ENCODE data around the gene XYLT1. TPM values are rescaled to one million over a fixed set of nuclear protein-coding genes. Genes with fewer than 3 reads are reported as not detected.
A peak's percentile ranks its signal among the peaks of the same experiment; 100 is the strongest.

The XYLT1 gene
- total and polyA plus RNA-seq, 2 of the 4 experiments (the other 2 are of a cell fraction) = 9.0 to 12.7 TPM

DNA sequence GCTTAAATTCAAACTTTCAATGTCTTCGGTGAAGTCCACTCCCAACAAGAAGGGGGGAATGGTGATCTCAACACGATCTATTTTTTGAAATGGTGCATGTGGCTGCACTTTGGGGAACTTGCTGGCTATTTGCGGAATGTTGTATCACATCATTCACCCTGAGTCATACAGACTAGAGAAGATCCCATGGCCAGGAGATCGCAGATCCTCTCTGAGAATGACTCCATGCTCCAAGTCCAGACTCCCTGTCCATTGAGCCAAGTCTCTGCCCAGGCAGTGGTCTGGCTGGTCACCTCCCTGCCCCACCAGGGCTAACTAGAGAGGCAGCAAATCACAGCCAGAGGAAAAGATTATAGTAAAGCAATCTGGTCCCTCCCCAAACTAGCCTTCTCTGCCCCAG lies 120.6 kb downstream of the XYLT1 start:
- Histone ChIP-seq H3K56ac (ENCODE audit: extremely low read depth, insufficient read depth, low read length) (no peak overlapping the region), H2BK5ac (ENCODE audit: low read depth, low read length, poor library complexity, severe bottlenecking) (no peak overlapping the region), H3K4me1 (ENCODE audit: control insufficient read depth, insufficient read depth, low read length) (peaks cover 3% of the 10 kb centered on the region), H2AFZ (replicated peaks; ENCODE audit: low read length, poor library complexity) (no peak overlapping the region), H4K20me1 (ENCODE audit: insufficient read depth, low read length) (0 out of 2 replicates have a peak, but pooled peaks cover 4% of the 10 kb centered on the region), H3K4ac (ENCODE audit: low read depth, low read length) (no peak overlapping the region), H2AK5ac (ENCODE audit: low read depth, low read length) (no peak overlapping the region), H3K9me1 (ENCODE audit: insufficient read depth, low read length) (0 out of 2 replicates have a peak, but pooled peaks cover 3% of the 10 kb centered on the region), H2BK120ac (ENCODE audit: low read depth, low read length) (no peak overlapping the region), H3K79me1 (ENCODE audit: low read depth in 1 of 2, low read length in 2 of 2) (peaks cover 4 to 14% of the 10 kb centered on the region in 2 experiments; a peak in 1 of 4 replicates), H4K91ac (ENCODE audit: insufficient read depth, low read depth, low read length) (no peak overlapping the region), H2BK20ac (ENCODE audit: low read depth, low read length) (no peak overlapping the region), H4K5ac (ENCODE audit: low read depth, low read length) (no peak overlapping the region), H2AK9ac (replicated peaks; ENCODE audit: low read depth, low read length, poor library complexity) (no peak overlapping the region), H4K8ac (ENCODE audit: low read depth in 2 of 2, low read length in 2 of 2) (no peak overlapping the region), H3K4me3 (ENCODE audit: insufficient read depth, low read depth, low read length) (no peak overlapping the region), H3K4me2 (ENCODE audit: low read depth, low read length) (no peak overlapping the region), H3K18ac (ENCODE audit: low read depth, low read length) (no peak overlapping the region), H3K23ac (ENCODE audit: low read depth, low read length) (no peak overlapping the region), H3K27ac (ENCODE audit: insufficient read depth, low read length) (no peak overlapping the region), H3K9me3 (ENCODE audit: control insufficient read depth, insufficient read depth, low read length) (no peaks in the 10 kb centered on the region), H3K27me3 (ENCODE audit: control insufficient read depth, insufficient read depth, low read length) (no peaks in the 10 kb centered on the region), H3K9ac (ENCODE audit: low read depth, low read length) (no peak overlapping the region), H3K36me3 (ENCODE audit: control insufficient read depth, insufficient read depth, low read length) (no peaks in the 10 kb centered on the region), H3K14ac (replicated peaks; ENCODE audit: low read depth, low read length) (no peak overlapping the region), H2BK15ac (ENCODE audit: low read depth, low read length) (no peak overlapping the region)
- 100% methylated on average over 1 of the region's 4 CpGs; no CpG with 5 or more reads in 1 of the 2 experiments for WGBS, 2 experiments (ENCODE audit: extremely low coverage in 2 of 2, insufficient read length in 1 of 2)
- no TSS peak for BruUV-seq (replicated peaks)
- ChIA-PET POLR2A (ENCODE audit: unreplicated experiment) (no interaction called here), CTCF (no interaction called here)
- intact Hi-C loops (cut with micrococcal nuclease) = no loop called here
- in situ Hi-C loops (cut with MboI; ENCODE audit: low sequenced_read_pairs) = no loop called here
- no peak for TF ChIP-seq FOS (IDR thresholded peaks at IDR 0.05; ENCODE audit: low read depth, low read length)
- TF ChIP-seq CHD1 (IDR thresholded peaks at IDR 0.05; ENCODE audit: low read depth, low read length) = no peak
- ATAC-seq (ENCODE audit: low read depth) = peak; percentile 48
- peak; percentile 67 for DNase-seq
- dilution Hi-C loops (cut with HindIII; ENCODE audit: low sequenced_read_pairs, unreplicated experiment) = no loop called here
